Activated T-cell treated with anti-CD3 and anti-CD28 coated beads, Interleukin-2, amount 50 U/mL, for 24 hours (primary cell): ENCODE measurements around the gene SERPINB6.

ENCODE experiments used
- DNase-seq: peaks from one replicate; pipeline ENCODE4 v3.0.0-alpha.2; 2020
- H3K27ac Mint-ChIP-seq: 2 replicates; pipeline ENCODE4 v1.8.0; 2020; ENCODE audit warnings: mild to moderate bottlenecking, mixed read lengths
- H3K27me3 Mint-ChIP-seq: 2 replicates; pipeline ENCODE4 v1.8.0; 2020; ENCODE audit warnings: mixed read lengths
- H3K36me3 Mint-ChIP-seq: 2 replicates; pipeline ENCODE4 v1.8.0; 2020; ENCODE audit warnings: low read depth, mixed read lengths
- H3K4me1 Mint-ChIP-seq: 2 replicates; pipeline ENCODE4 v1.8.0; 2020; ENCODE audit warnings: low read depth, mixed read lengths
- H3K4me3 Mint-ChIP-seq: 2 replicates; pipeline ENCODE4 v1.8.0; 2020; ENCODE audit warnings: mild to moderate bottlenecking, moderate library complexity, mixed read lengths
- H3K9me3 Mint-ChIP-seq: 2 replicates; pipeline ENCODE4 v1.8.0; 2020; ENCODE audit warnings: mixed read lengths

Gene SERPINB6

GRCh38 chr6:2990248-2990931 is 19.0 kb upstream of the SERPINB6 start:
- H3K9me3 Mint-ChIP-seq: no peaks in the 10 kb centered on the region
- peaks cover 24% of the 10 kb centered on the region for H3K4me1 Mint-ChIP-seq
- peaks cover 11% of the 10 kb centered on the region for H3K36me3 Mint-ChIP-seq
- peak; percentile 48 for DNase-seq
- H3K4me3 Mint-ChIP-seq: peak overlapping the region; percentile 92
- H3K27ac Mint-ChIP-seq: peak overlapping the region; percentile 98
- H3K27me3 Mint-ChIP-seq: no peaks in the 10 kb centered on the region

- peaks cover 24% of the 10 kb centered on the region for H3K4me1 Mint-ChIP-seq
- peak overlapping the region; percentile 98 for H3K27ac Mint-ChIP-seq
- no peaks in the 10 kb centered on the region for H3K27me3 Mint-ChIP-seq
- peak overlapping the region; percentile 92 for H3K4me3 Mint-ChIP-seq
- DNase-seq: peak; percentile 79
- no peaks in the 10 kb centered on the region for H3K9me3 Mint-ChIP-seq
- peaks cover 11% of the 10 kb centered on the region for H3K36me3 Mint-ChIP-seq
Observed at GRCh38 chr6:2989332-2990247, 18.2 kb upstream of the SERPINB6 start.

DNA sequence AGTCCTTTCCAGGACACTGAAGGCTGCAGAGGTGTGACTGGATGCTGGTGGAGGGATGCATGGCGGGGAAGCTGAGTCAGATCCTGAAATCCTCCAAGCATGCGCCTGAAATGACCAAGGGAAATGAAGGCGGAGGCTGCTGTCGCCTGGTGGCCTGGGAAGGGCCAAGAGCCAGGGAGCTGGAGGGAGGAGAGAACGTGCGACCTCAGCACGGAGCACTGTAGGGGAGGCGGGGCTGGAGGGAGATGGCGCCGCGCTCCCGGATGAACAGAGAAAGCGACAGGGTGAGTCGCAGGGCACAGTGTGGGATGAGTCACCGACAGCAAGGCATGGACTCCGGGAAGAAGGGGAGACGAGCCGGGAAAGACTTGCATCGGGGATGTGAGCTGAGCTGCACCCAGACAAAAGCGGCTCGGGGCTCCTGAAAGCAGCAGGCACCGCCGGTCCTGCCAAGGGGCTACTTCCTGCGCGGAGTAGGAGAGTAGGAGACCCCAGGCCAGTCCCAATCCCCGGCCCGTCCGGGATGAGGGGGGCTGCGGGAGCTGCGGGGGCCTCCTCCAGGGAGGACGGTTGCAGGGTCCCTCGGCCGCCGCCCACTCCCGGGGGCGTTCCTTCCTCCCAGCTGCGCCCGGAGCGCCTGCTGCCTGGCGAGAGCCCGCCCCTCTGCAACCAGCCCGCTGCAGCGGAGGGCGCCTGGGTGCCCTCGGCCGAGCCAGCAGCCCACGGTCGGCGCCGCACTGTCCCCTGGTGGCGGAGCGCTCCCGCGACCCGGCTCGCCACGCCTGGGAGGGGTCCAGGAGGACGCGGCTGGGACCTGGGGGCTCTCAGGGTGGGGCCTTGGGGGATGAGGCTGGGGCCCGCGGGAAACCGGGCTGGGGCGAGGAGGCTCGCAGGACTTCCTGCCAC is 17.3 kb upstream of the SERPINB6 start:
- H3K36me3 Mint-ChIP-seq: peaks cover 11% of the 10 kb centered on the region
- H3K4me1 Mint-ChIP-seq: peaks cover 24% of the 10 kb centered on the region
- H3K27ac Mint-ChIP-seq: peak overlapping the region; percentile 98
- no peaks in the 10 kb centered on the region for H3K9me3 Mint-ChIP-seq
- no peaks in the 10 kb centered on the region for H3K27me3 Mint-ChIP-seq
- peak overlapping the region; percentile 92 for H3K4me3 Mint-ChIP-seq
- DNase-seq: peak; percentile 87

- H3K9me3 Mint-ChIP-seq: no peaks in the 10 kb centered on the region
- no peak for DNase-seq
- peaks cover 11% of the 10 kb centered on the region for H3K36me3 Mint-ChIP-seq
- H3K4me1 Mint-ChIP-seq: peaks cover 24% of the 10 kb centered on the region
- no peaks in the 10 kb centered on the region for H3K27me3 Mint-ChIP-seq
- H3K4me3 Mint-ChIP-seq: peak overlapping the region; percentile 92
- H3K27ac Mint-ChIP-seq: peak overlapping the region; percentile 95
Observed at GRCh38 chr6:2988094-2988425, 16.7 kb upstream of the SERPINB6 start.

- H3K4me3 Mint-ChIP-seq: no peak overlapping the region
- no peak overlapping the region for H3K27ac Mint-ChIP-seq
- H3K27me3 Mint-ChIP-seq: peaks cover 3% of the 10 kb centered on the region
- no peaks in the 10 kb centered on the region for H3K9me3 Mint-ChIP-seq
- DNase-seq: no peak
- H3K36me3 Mint-ChIP-seq: peaks cover 11% of the 10 kb centered on the region
- peaks cover 24% of the 10 kb centered on the region for H3K4me1 Mint-ChIP-seq
Observed at GRCh38 chr6:2986722-2987221, 15.4 kb upstream of the SERPINB6 start.

GRCh38 chr6:2984738-2985406 is 13.5 kb upstream of the SERPINB6 start:
- no peaks in the 10 kb centered on the region for H3K9me3 Mint-ChIP-seq
- H3K4me1 Mint-ChIP-seq: peaks cover 13% of the 10 kb centered on the region
- peaks cover 7% of the 10 kb centered on the region for H3K36me3 Mint-ChIP-seq
- DNase-seq: no peak
- H3K4me3 Mint-ChIP-seq: no peak overlapping the region
- H3K27ac Mint-ChIP-seq: no peak overlapping the region
- peaks cover 7% of the 10 kb centered on the region for H3K27me3 Mint-ChIP-seq

DNA sequence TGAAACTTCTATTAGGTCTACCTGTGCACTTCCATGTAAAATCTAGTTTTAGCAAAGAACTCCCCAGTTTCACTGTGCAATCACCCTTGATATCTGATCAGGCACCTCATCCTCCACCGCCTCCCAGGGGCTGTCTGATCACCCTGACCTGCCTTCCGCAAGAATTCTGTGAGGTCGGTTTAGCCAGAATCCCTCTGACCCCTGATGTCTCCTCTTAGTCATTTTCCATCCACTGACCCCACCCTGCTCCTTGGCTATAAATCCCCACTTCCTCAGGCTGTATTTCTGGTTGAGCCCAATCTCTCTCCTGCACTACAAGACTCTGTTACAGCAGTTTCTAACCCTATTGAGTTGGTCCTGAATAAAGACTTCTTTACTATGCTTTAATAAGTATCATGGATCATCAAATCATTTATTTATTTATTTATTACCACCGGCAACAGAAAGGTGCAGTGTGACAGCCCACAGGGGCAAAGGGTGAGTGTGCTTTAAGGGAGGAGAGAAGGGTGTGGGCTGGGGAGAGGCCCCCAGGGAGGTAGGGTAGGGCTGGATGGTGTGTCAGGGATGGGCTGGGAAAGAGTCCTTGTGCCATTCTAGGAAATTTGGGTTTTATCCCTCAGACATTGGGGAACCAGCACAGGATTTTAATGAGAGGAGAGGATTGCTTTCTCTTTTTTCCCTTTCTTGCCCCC is 11.2 kb upstream of the SERPINB6 start:
- H3K9me3 Mint-ChIP-seq: no peaks in the 10 kb centered on the region
- no peak overlapping the region for H3K27ac Mint-ChIP-seq
- H3K4me1 Mint-ChIP-seq: peaks cover 8% of the 10 kb centered on the region
- H3K4me3 Mint-ChIP-seq: no peak overlapping the region
- DNase-seq: no peak
- no peaks in the 10 kb centered on the region for H3K36me3 Mint-ChIP-seq
- H3K27me3 Mint-ChIP-seq: peaks cover 11% of the 10 kb centered on the region

DNA sequence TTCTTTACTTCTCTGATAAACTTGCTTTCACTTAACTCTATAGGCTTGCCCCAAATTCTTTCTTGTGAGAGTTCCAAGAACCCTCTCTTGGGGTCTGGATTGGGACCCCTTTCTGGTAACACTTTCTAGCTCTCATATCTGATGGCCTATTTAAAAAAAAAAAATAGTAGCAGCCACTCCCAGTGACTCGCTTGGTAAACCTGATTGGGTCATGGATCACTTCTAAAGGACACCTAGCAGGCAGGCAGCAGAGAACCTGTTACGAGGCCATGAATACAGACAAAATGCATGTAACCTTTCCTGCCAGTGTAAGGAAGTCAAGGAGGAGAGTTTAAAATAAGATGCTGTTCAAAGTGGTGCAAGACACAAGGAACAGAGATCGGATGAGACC is 9.1 kb upstream of the SERPINB6 start:
- no peaks in the 10 kb centered on the region for H3K9me3 Mint-ChIP-seq
- H3K27me3 Mint-ChIP-seq: peaks cover 18% of the 10 kb centered on the region
- no peak overlapping the region for H3K27ac Mint-ChIP-seq
- peaks cover 19% of the 10 kb centered on the region for H3K4me1 Mint-ChIP-seq
- no peak overlapping the region for H3K4me3 Mint-ChIP-seq
- H3K36me3 Mint-ChIP-seq: no peaks in the 10 kb centered on the region
- no peak for DNase-seq

GRCh38 chr6:2979819-2980464 is 8.6 kb upstream of the SERPINB6 start:
- no peak for DNase-seq
- Mint-ChIP-seq H3K4me3 (no peak overlapping the region), H3K27ac (no peak overlapping the region), H3K9me3 (no peaks in the 10 kb centered on the region), H3K4me1 (peaks cover 19% of the 10 kb centered on the region), H3K27me3 (peaks cover 18% of the 10 kb centered on the region), H3K36me3 (no peaks in the 10 kb centered on the region)

DNA sequence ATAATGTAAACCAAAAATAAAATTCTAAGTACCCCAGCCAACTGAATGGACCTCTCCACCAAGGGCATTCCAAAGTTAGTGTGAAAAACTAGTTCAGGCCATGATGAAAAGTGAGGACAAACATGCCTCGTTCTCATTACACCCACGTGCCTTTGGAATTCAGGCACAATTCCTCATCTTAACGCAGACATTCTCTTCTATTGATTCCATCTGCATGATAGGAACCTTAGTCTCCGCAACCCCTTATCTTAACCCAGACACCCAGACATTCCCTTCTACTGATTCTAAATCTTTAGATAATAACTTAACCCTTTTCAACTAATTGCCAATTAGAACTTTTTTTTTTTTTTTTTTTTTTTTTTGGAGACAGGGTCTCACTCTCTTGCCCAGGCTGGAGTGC is 7.6 kb upstream of the SERPINB6 start:
- peaks cover 22% of the 10 kb centered on the region for H3K4me1 Mint-ChIP-seq
- H3K9me3 Mint-ChIP-seq: no peaks in the 10 kb centered on the region
- no peaks in the 10 kb centered on the region for H3K36me3 Mint-ChIP-seq
- DNase-seq: no peak
- H3K27ac Mint-ChIP-seq: no peak overlapping the region
- peaks cover 22% of the 10 kb centered on the region for H3K27me3 Mint-ChIP-seq
- H3K4me3 Mint-ChIP-seq: no peak overlapping the region

DNA sequence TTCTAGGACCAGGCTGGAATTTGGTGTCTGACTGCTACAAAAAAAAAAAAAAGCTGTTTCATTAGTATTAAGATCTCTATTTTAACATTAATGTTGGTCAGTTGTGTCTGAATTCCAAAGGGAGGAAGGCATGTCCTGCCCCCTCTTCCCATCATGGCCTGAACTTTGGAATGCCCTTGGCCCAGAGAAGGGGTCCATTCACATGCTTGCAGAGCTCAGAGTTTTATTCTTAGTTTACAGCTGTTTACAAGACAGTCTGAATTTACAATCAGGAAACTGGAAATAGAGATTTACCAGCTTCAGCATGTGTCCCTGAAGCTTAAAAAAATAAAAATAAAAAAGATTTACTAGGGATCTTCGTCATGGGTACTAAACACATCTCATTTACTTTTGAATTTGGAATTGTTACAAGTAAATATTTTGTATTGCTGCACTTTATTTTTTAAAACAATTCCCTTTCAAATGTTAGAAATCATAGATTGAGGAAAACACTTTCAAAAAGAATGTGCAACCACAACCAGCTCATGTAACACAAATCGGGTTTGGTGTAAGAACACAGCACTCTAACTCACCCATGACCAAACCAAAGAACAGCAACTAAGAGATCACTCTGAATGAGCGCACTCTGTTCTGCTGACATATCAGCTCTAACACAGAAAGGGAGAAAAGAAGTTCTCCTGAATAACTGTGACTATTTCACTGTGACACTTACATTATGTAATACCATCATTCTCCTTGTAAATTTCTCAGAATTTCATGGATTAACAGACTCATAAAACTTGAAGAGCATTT is 6.6 kb upstream of the SERPINB6 start:
- peaks cover 27% of the 10 kb centered on the region for H3K4me1 Mint-ChIP-seq
- no peak overlapping the region for H3K4me3 Mint-ChIP-seq
- DNase-seq: no peak
- no peak overlapping the region for H3K27ac Mint-ChIP-seq
- no peaks in the 10 kb centered on the region for H3K36me3 Mint-ChIP-seq
- H3K9me3 Mint-ChIP-seq: no peaks in the 10 kb centered on the region
- peaks cover 23% of the 10 kb centered on the region for H3K27me3 Mint-ChIP-seq

GRCh38 chr6:2977290-2977689 is 5.9 kb upstream of the SERPINB6 start:
- no peaks in the 10 kb centered on the region for H3K36me3 Mint-ChIP-seq
- H3K4me3 Mint-ChIP-seq: peak overlapping the region; percentile 8
- peaks cover 28% of the 10 kb centered on the region for H3K27me3 Mint-ChIP-seq
- H3K4me1 Mint-ChIP-seq: peaks cover 32% of the 10 kb centered on the region
- no peak for DNase-seq
- H3K27ac Mint-ChIP-seq: peak overlapping the region; percentile 89
- peaks cover 2% of the 10 kb centered on the region for H3K9me3 Mint-ChIP-seq
